CD14-positive monocyte (primary cell): ENCODE results near the gene OPN4. TPM values are rescaled to one million over a fixed set of nuclear protein-coding genes. Genes with fewer than 3 reads are reported as not detected.

ENCODE experiments used
- DNase-seq, 3 donors: peaks; one replicate each; pipeline ENCODE4 v3.0.0-alpha.2; 2011 to 2022
- H2AFZ ChIP-seq: 2 replicates; pipeline ENCODE4 v1.6.0; 2012; ENCODE audit warnings: mild to moderate bottlenecking, low read depth, low read length, inconsistent platforms; ENCODE audit not compliant: insufficient read depth, poor library complexity, severe bottlenecking
- H3K27ac ChIP-seq, 2 donors: 1 replicate in 1 of 2; 2 replicates in 1 of 2; pipeline ENCODE4 v1.5.1; 2012 to 2013; ENCODE audit warnings: low read length in 2 of 2, control low read depth in 1 of 2, inconsistent platforms in 1 of 2, low read depth in 1 of 2, mild to moderate bottlenecking in 1 of 2
- H3K27me3 ChIP-seq, 2 donors: one replicate each; pipeline versions ENCODE4 v1.6.0 to v1.6.1; 2011 to 2013; ENCODE audit warnings: low read length in 2 of 2; ENCODE audit not compliant: control insufficient read depth in 2 of 2, insufficient read depth in 2 of 2
- H3K36me3 ChIP-seq, 2 donors: replicated peaks in 1 of 2; 1 replicate in 1 of 2; 2 replicates in 1 of 2; pipeline versions ENCODE4 v1.5.1 to v1.6.1; 2012 to 2013; ENCODE audit warnings: low read length in 2 of 2, control low read depth in 1 of 2, inconsistent platforms in 1 of 2, mild to moderate bottlenecking in 1 of 2; ENCODE audit not compliant: insufficient read depth in 2 of 2, control insufficient read depth in 1 of 2
- H3K4me1 ChIP-seq, 2 donors: 1 replicate in 1 of 2; 2 replicates in 1 of 2; pipeline versions ENCODE4 v1.5.1 to v1.6.1; 2012 to 2013; ENCODE audit warnings: low read length in 2 of 2, control low read depth in 1 of 2, inconsistent platforms in 1 of 2, mild to moderate bottlenecking in 1 of 2, moderate library complexity in 1 of 2; ENCODE audit not compliant: insufficient read depth in 2 of 2, control insufficient read depth in 1 of 2
- H3K4me2 ChIP-seq: replicated peaks from 2 replicates; pipeline ENCODE3; 2012; ENCODE audit warnings: low read length, moderate library complexity, mild to moderate bottlenecking; ENCODE audit not compliant: poor library complexity, severe bottlenecking; ENCODE audit errors: extremely low read depth
- H3K4me3 ChIP-seq, 3 experiments: fragments of 200-600 bp in 1 of 3; sonication (generic) in 1 of 3; replicated peaks in 1 of 3; 1 replicate in 2 of 3; 2 replicates in 1 of 3; pipeline ENCODE4 v1.5.1; 2011 to 2013; ENCODE audit warnings: low read length in 3 of 3, mild to moderate bottlenecking in 3 of 3, control low read depth in 2 of 3, low read depth in 2 of 3, inconsistent platforms in 1 of 3, moderate library complexity in 1 of 3
- H3K79me2 ChIP-seq: 2 replicates; pipeline ENCODE4 v1.6.0; 2012; ENCODE audit warnings: mild to moderate bottlenecking, control low read depth, inconsistent platforms, low read length, moderate library complexity; ENCODE audit not compliant: insufficient read depth
- H3K9ac ChIP-seq: 2 replicates; pipeline ENCODE4 v1.6.0; 2017; ENCODE audit warnings: low read length, mild to moderate bottlenecking; ENCODE audit not compliant: insufficient read depth, poor library complexity, severe bottlenecking
- H3K9me3 ChIP-seq, 2 donors: replicated peaks in 1 of 2; 1 replicate in 1 of 2; 2 replicates in 1 of 2; pipeline versions ENCODE4 v1.5.1 to v1.6.1; 2012 to 2013; ENCODE audit warnings: low read length in 2 of 2, control low read depth in 1 of 2; ENCODE audit not compliant: control insufficient read depth in 1 of 2, insufficient read depth in 1 of 2
- H4K20me1 ChIP-seq: 2 replicates; pipeline ENCODE4 v1.6.0; 2012; ENCODE audit warnings: mild to moderate bottlenecking, low read length, control low read depth, moderate library complexity; ENCODE audit not compliant: insufficient read depth
- H3K27ac Mint-ChIP-seq, 7 donors: one replicate each; pipeline ENCODE4 v1.8.0; 2020; ENCODE audit warnings: mild to moderate bottlenecking in 7 of 7, mixed read lengths in 7 of 7, moderate library complexity in 6 of 7, inconsistent platforms in 2 of 7
- H3K27me3 Mint-ChIP-seq, 3 donors: one replicate each; pipeline ENCODE4 v1.8.0; 2021 to 2022; ENCODE audit warnings: low read depth in 3 of 3, mild to moderate bottlenecking in 3 of 3, mixed read lengths in 3 of 3, moderate library complexity in 3 of 3, inconsistent platforms in 1 of 3
- H3K36me3 Mint-ChIP-seq, 2 donors: one replicate each; pipeline ENCODE4 v1.8.0; 2020; ENCODE audit warnings: mixed read lengths in 2 of 2, inconsistent platforms in 1 of 2, mild to moderate bottlenecking in 1 of 2
- H3K4me1 Mint-ChIP-seq: one replicate; pipeline ENCODE4 v1.8.0; 2020; ENCODE audit warnings: mild to moderate bottlenecking, mixed read lengths
- H3K4me3 Mint-ChIP-seq, 2 donors: one replicate each; pipeline ENCODE4 v1.8.0; 2020; ENCODE audit warnings: mild to moderate bottlenecking in 2 of 2, mixed read lengths in 2 of 2, moderate library complexity in 1 of 2
- H3K9me3 Mint-ChIP-seq, 7 donors: one replicate each; pipeline ENCODE4 v1.8.0; 2020 to 2022; ENCODE audit warnings: mixed read lengths in 7 of 7, mild to moderate bottlenecking in 6 of 7, moderate library complexity in 6 of 7, inconsistent platforms in 2 of 7
- WGBS: methylation state at CpG from one replicate; pipeline ENCODE4 v1.1.5; 2013; ENCODE audit warnings: missing lambda C conversion rate; ENCODE audit not compliant: insufficient coverage; 5-methylcytosine and 5-hydroxymethylcytosine counted together
- intact Hi-C, 2 donors: fragments of 100-400 bp; cut with micrococcal nuclease; formaldehyde crosslinking; loops; one replicate each; pipeline versions ENCODE4 v1.15.0 to v1.15.1; 2023
- polyA plus RNA-seq, 3 donors: library from polyadenylated mRNA; depleted of rRNA in 1 of 3; unstranded in 2 of 3; stranded (reverse) in 1 of 3; fragments of 300-500 nt in 2 of 3; fragments of >200 nt in 1 of 3; fragmentation: Illumina TruSeq in 2 of 3; gene quantifications; 1 replicate in 2 of 3; 2 replicates in 1 of 3; pipeline ENCODE4 v1.2.3, GENCODE V29; 2012 to 2021
- TF ChIP-seq, protein P1 (sequence below): fragments of 200-600 bp; IDR thresholded peaks from one replicate; pipeline ENCODE4 v1.8.0; 2022; ENCODE audit warnings: antibody characterized with exemption, mild to moderate bottlenecking

The OPN4 gene
- polyA plus RNA-seq, 3 donors, result not detected

- Histone ChIP-seq H3K4me2 (no peak overlapping the region), H3K9me3 (no peaks in the 10 kb centered on the region), H3K4me1 (no peaks in the 10 kb centered on the region), H3K79me2 (no peaks in the 10 kb centered on the region), H3K4me3 (no peak overlapping the region), H3K27ac (no peak overlapping the region), H4K20me1 (no peaks in the 10 kb centered on the region), H2AFZ (no peak overlapping the region), H3K9ac (no peak overlapping the region), H3K27me3 (no peaks in the 10 kb centered on the region), H3K36me3 (no peaks in the 10 kb centered on the region)
- WGBS, result 79% methylated on average over 3 of the region's 7 CpGs
- Mint-ChIP-seq H3K4me3 (no peak overlapping the region), H3K4me1 (no peaks in the 10 kb centered on the region), H3K36me3 (no peaks in the 10 kb centered on the region), H3K27me3 (peaks cover 0 to 11% (median 2%) of the 10 kb centered on the region in 3 donors), H3K27ac (no peak overlapping the region), H3K9me3 (no peaks in the 10 kb centered on the region)
- intact Hi-C loops, result no loop called here
- DNase-seq, result no peak
- TF ChIP-seq, protein P1, sequence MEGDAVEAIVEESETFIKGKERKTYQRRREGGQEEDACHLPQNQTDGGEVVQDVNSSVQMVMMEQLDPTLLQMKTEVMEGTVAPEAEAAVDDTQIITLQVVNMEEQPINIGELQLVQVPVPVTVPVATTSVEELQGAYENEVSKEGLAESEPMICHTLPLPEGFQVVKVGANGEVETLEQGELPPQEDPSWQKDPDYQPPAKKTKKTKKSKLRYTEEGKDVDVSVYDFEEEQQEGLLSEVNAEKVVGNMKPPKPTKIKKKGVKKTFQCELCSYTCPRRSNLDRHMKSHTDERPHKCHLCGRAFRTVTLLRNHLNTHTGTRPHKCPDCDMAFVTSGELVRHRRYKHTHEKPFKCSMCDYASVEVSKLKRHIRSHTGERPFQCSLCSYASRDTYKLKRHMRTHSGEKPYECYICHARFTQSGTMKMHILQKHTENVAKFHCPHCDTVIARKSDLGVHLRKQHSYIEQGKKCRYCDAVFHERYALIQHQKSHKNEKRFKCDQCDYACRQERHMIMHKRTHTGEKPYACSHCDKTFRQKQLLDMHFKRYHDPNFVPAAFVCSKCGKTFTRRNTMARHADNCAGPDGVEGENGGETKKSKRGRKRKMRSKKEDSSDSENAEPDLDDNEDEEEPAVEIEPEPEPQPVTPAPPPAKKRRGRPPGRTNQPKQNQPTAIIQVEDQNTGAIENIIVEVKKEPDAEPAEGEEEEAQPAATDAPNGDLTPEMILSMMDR, result no peak
Observed at GRCh38 chr10:86665218-86665607, 10.9 kb downstream of the OPN4 start.

GRCh38 chr10:86665868-86666267 lies 11.5 kb downstream of the OPN4 start:
- H3K27ac Mint-ChIP-seq, result no peak overlapping the region
- Histone ChIP-seq H3K79me2 (no peaks in the 10 kb centered on the region), H3K4me3 (no peak overlapping the region), H3K4me2 (no peak overlapping the region), H3K36me3 (no peaks in the 10 kb centered on the region), H3K27me3 (no peaks in the 10 kb centered on the region), H3K9me3 (no peaks in the 10 kb centered on the region), H3K9ac (no peak overlapping the region), H3K27ac (no peak overlapping the region), H2AFZ (no peak overlapping the region), H3K4me1 (no peaks in the 10 kb centered on the region), H4K20me1 (no peaks in the 10 kb centered on the region)
- H3K36me3 Mint-ChIP-seq, result no peaks in the 10 kb centered on the region
- H3K4me1 Mint-ChIP-seq, result no peaks in the 10 kb centered on the region
- 90% methylated on average over 10 of the region's 12 CpGs for WGBS
- TF ChIP-seq, protein P1, result no peak
- H3K4me3 Mint-ChIP-seq, result no peak overlapping the region
- no peak for DNase-seq
- H3K9me3 Mint-ChIP-seq, result no peaks in the 10 kb centered on the region
- intact Hi-C loops, result no loop called here
- H3K27me3 Mint-ChIP-seq, result peaks cover 0 to 9% (median 2%) of the 10 kb centered on the region in 3 donors
